ENCODE data around the gene KIF25. TPM values are rescaled to one million over a fixed set of nuclear protein-coding genes. Genes with fewer than 3 reads are reported as not detected.

Gene KIF25
- total RNA-seq, 1 donor from 2014 or later = not detected

GRCh38 chr6:168016176-168016620, 18.7 kb downstream of the KIF25 start:
- intact Hi-C loops (cut with micrococcal nuclease) = no loop called here

GRCh38 chr6:168016721-168017525, 19.5 kb downstream of the KIF25 start:
- intact Hi-C loops (cut with micrococcal nuclease) = no loop called here

- intact Hi-C loops (cut with micrococcal nuclease) = no loop called here
These were observed 20.2 kb downstream of the KIF25 start for GRCh38 chr6:168017629-168018028.

- intact Hi-C loops (cut with micrococcal nuclease) = no loop called here
These were observed 21.2 kb downstream of the KIF25 start for GRCh38 chr6:168018664-168019063.

- intact Hi-C loops (cut with micrococcal nuclease) = no loop called here
These were observed 22.8 kb downstream of the KIF25 start for GRCh38 chr6:168020242-168020641.

- intact Hi-C loops (cut with micrococcal nuclease) = no loop called here
These were observed 24.1 kb downstream of the KIF25 start for GRCh38 chr6:168021581-168021980.

GRCh38 chr6:168022488-168023321, 25.2 kb downstream of the KIF25 start:
- intact Hi-C loops (cut with micrococcal nuclease) = no loop called here

- intact Hi-C loops (cut with micrococcal nuclease) = no loop called here
These were observed 27.6 kb downstream of the KIF25 start for GRCh38 chr6:168024951-168025510.

GRCh38 chr6:168025831-168026710, 28.6 kb downstream of the KIF25 start:
- intact Hi-C loops (cut with micrococcal nuclease) = no loop called here

GRCh38 chr6:168026925-168027324, 29.5 kb downstream of the KIF25 start:
- intact Hi-C loops (cut with micrococcal nuclease) = no loop called here

GRCh38 chr6:168027521-168027920, 30.1 kb downstream of the KIF25 start:
- intact Hi-C loops (cut with micrococcal nuclease) = no loop called here

GRCh38 chr6:168028181-168028580, 30.7 kb downstream of the KIF25 start:
- intact Hi-C loops (cut with micrococcal nuclease) = no loop called here

- intact Hi-C loops (cut with micrococcal nuclease) = no loop called here
These were observed 32.2 kb downstream of the KIF25 start for GRCh38 chr6:168029459-168030217.

GRCh38 chr6:168030218-168030746, 32.8 kb downstream of the KIF25 start:
- intact Hi-C loops (cut with micrococcal nuclease) = no loop called here

GRCh38 chr6:168030908-168031307, 33.4 kb downstream of the KIF25 start:
- intact Hi-C loops (cut with micrococcal nuclease) = no loop called here

- intact Hi-C loops (cut with micrococcal nuclease) = no loop called here
These were observed 34.0 kb downstream of the KIF25 start for GRCh38 chr6:168031411-168031971.

GRCh38 chr6:168032005-168032760, 34.7 kb downstream of the KIF25 start:
- intact Hi-C loops (cut with micrococcal nuclease) = no loop called here

- intact Hi-C loops (cut with micrococcal nuclease) = no loop called here
These were observed 36.3 kb downstream of the KIF25 start for GRCh38 chr6:168033791-168034190.

GRCh38 chr6:168034537-168034936, 37.1 kb downstream of the KIF25 start:
- intact Hi-C loops (cut with micrococcal nuclease) = no loop called here

Measured in T-helper 1 cell treated with Interleukin-12 subunit alpha and Interleukin-12 subunit beta and Interleukin-4 antibody, amounts not matched to agents 30 ng/mL and 1 ng/mL, for 36 hours (primary cell).